WTC11 (cell line): ENCODE measurements around the gene BPI. TPM values are rescaled to one million over a fixed set of nuclear protein-coding genes. Genes with fewer than 3 reads are reported as not detected.
A peak's percentile ranks its signal among the peaks of the same experiment; 100 is the strongest.

Experiments used
- ATAC-seq: fragments of 200-7000 bp; cut with Tn5 transposase; 2 replicates; pipeline ENCODE4 v1.10.0; 2021; ENCODE audit warnings: mild to moderate bottlenecking, moderate library complexity
- CTCF ChIA-PET: fragments of 300-600 bp; sonication (Branson Sonifier 250); formaldehyde crosslinking; loops from one replicate; lab custom pipeline; 2021; ENCODE audit warnings: antibody characterized with exemption; lab: Charles Lee
- POLR2A ChIA-PET: fragments of 350-600 bp; sonication (Branson Sonifier 250); formaldehyde crosslinking; loops from one replicate; lab custom pipeline; 2021; ENCODE audit warnings: antibody characterized with exemption; lab: Charles Lee
- DNase-seq: peaks from one replicate; pipeline ENCODE4 v3.0.0; 2021; ENCODE audit warnings: low spot score
- H3K27ac Mint-ChIP-seq: 2 replicates; pipeline ENCODE4 v1.8.0; 2021; ENCODE audit warnings: mixed read lengths
- H3K27me3 Mint-ChIP-seq: 2 replicates; pipeline ENCODE4 v1.8.0; 2021; ENCODE audit warnings: low read depth, mild to moderate bottlenecking, moderate library complexity, mixed read lengths
- H3K36me3 Mint-ChIP-seq: 2 replicates; pipeline ENCODE4 v1.8.0; 2021; ENCODE audit warnings: mixed read lengths
- H3K4me1 Mint-ChIP-seq: 2 replicates; pipeline ENCODE4 v1.8.0; 2022; ENCODE audit warnings: mixed read lengths
- H3K4me3 Mint-ChIP-seq: 2 replicates; pipeline ENCODE4 v1.8.0; 2021; ENCODE audit warnings: mild to moderate bottlenecking, moderate library complexity, mixed read lengths
- H3K9me3 Mint-ChIP-seq: 2 replicates; pipeline ENCODE4 v1.8.0; 2021; ENCODE audit warnings: mixed read lengths
- AR ChIP-seq: fragments of 250-450 bp; sonication (Bioruptor Pico); IDR thresholded peaks from 2 replicates; pipeline ENCODE4 v1.9.0; 2021; ENCODE audit warnings: mild to moderate bottlenecking
- E2F4 ChIP-seq: sonication (generic); formaldehyde crosslinking; IDR thresholded peaks from 2 replicates; pipeline ENCODE4 v1.8.1; 2022; ENCODE audit warnings: low read depth, mild to moderate bottlenecking, moderate library complexity, missing genetic modification reagents, borderline replicate concordance
- EMX1 ChIP-seq: fragments of 250-450 bp; sonication (Bioruptor Pico); IDR thresholded peaks from 2 replicates; pipeline ENCODE4 v1.8.0; 2021; ENCODE audit warnings: mild to moderate bottlenecking
- FOXJ3 ChIP-seq: sonication (generic); formaldehyde crosslinking; IDR thresholded peaks from 2 replicates; pipeline ENCODE4 v1.9.0; 2021; ENCODE audit warnings: missing genetic modification reagents, mild to moderate bottlenecking, borderline replicate concordance
- FOXP1 ChIP-seq: sonication (generic); formaldehyde crosslinking; IDR thresholded peaks from 2 replicates; pipeline ENCODE4 v1.8.0; 2022; ENCODE audit warnings: missing genetic modification reagents, mild to moderate bottlenecking, moderate library complexity, borderline replicate concordance
- GTF2I ChIP-seq: fragments of 250-450 bp; sonication (Bioruptor Pico); conservative IDR thresholded peaks from 2 replicates; pipeline ENCODE4 v1.4.0; 2021; ENCODE audit warnings: mild to moderate bottlenecking
- IRF2 ChIP-seq: sonication (generic); formaldehyde crosslinking; IDR thresholded peaks from 2 replicates; pipeline ENCODE4 v1.8.0; 2022; ENCODE audit warnings: low read depth, missing genetic modification reagents, borderline replicate concordance
- JAZF1 ChIP-seq: fragments of 250-450 bp; sonication (Bioruptor Pico); IDR thresholded peaks from 2 replicates; pipeline ENCODE4 v1.9.0; 2021; ENCODE audit warnings: moderate library complexity, mild to moderate bottlenecking, inconsistent platforms
- NFATC4 ChIP-seq: fragments of 250-450 bp; sonication (Bioruptor Pico); IDR thresholded peaks from 2 replicates; pipeline ENCODE4 v1.9.0; 2021; ENCODE audit warnings: mild to moderate bottlenecking
- SMAD3 ChIP-seq: sonication (generic); formaldehyde crosslinking; IDR thresholded peaks from 2 replicates; pipeline ENCODE4 v1.8.0; 2022; ENCODE audit warnings: missing genetic modification reagents, mild to moderate bottlenecking, borderline replicate concordance
- SP1 ChIP-seq: sonication (generic); formaldehyde crosslinking; conservative IDR thresholded peaks from 2 replicates; pipeline ENCODE4 v1.8.1; 2022; ENCODE audit warnings: missing genetic modification reagents
- TEAD1 ChIP-seq: sonication (generic); formaldehyde crosslinking; IDR thresholded peaks from 2 replicates; pipeline ENCODE4 v1.8.0; 2022; ENCODE audit warnings: mild to moderate bottlenecking, missing genetic modification reagents
- ZBTB21 ChIP-seq: sonication (generic); formaldehyde crosslinking; IDR thresholded peaks from 2 replicates; pipeline ENCODE4 v1.8.1; 2023; ENCODE audit warnings: mild to moderate bottlenecking, missing genetic modification reagents, borderline replicate concordance
- ZMAT4 ChIP-seq: fragments of 250-450 bp; sonication (Bioruptor Pico); IDR thresholded peaks from 2 replicates; pipeline ENCODE4 v1.9.0; 2021; ENCODE audit warnings: mild to moderate bottlenecking
- ZNF263 ChIP-seq: sonication (generic); formaldehyde crosslinking; IDR thresholded peaks from 2 replicates; pipeline ENCODE4 v1.8.1; 2022; ENCODE audit warnings: low read depth, mild to moderate bottlenecking, moderate library complexity, missing genetic modification reagents
- ZNF532 ChIP-seq: fragments of 250-450 bp; sonication (Bioruptor Pico); IDR thresholded peaks from 2 replicates; pipeline ENCODE4 v1.9.0; 2021; ENCODE audit warnings: mild to moderate bottlenecking, borderline replicate concordance
- total RNA-seq: library from RNA; stranded (reverse); gene quantifications from 3 replicates; pipeline ENCODE4 v1.2.3, GENCODE V29; 2021
- TF ChIP-seq, protein P1 (sequence below): sonication (generic); formaldehyde crosslinking; IDR thresholded peaks from 2 replicates; pipeline ENCODE4 v1.8.0; 2023; ENCODE audit warnings: missing genetic modification reagents, mild to moderate bottlenecking, borderline replicate concordance
- TF ChIP-seq, protein P2 (sequence below): sonication (generic); formaldehyde crosslinking; IDR thresholded peaks from 2 replicates; pipeline ENCODE4 v1.8.1; 2023; ENCODE audit warnings: mild to moderate bottlenecking, missing genetic modification reagents, moderate library complexity
- TF ChIP-seq, protein P3 (sequence below): fragments of 250-450 bp; sonication (Bioruptor Pico); conservative IDR thresholded peaks from 2 replicates; pipeline ENCODE4 v1.9.0; 2021; ENCODE audit warnings: mild to moderate bottlenecking

Gene BPI
- total RNA-seq, 1 experiment from 2014 or later: not detected

- TF ChIP-seq, protein P1, sequence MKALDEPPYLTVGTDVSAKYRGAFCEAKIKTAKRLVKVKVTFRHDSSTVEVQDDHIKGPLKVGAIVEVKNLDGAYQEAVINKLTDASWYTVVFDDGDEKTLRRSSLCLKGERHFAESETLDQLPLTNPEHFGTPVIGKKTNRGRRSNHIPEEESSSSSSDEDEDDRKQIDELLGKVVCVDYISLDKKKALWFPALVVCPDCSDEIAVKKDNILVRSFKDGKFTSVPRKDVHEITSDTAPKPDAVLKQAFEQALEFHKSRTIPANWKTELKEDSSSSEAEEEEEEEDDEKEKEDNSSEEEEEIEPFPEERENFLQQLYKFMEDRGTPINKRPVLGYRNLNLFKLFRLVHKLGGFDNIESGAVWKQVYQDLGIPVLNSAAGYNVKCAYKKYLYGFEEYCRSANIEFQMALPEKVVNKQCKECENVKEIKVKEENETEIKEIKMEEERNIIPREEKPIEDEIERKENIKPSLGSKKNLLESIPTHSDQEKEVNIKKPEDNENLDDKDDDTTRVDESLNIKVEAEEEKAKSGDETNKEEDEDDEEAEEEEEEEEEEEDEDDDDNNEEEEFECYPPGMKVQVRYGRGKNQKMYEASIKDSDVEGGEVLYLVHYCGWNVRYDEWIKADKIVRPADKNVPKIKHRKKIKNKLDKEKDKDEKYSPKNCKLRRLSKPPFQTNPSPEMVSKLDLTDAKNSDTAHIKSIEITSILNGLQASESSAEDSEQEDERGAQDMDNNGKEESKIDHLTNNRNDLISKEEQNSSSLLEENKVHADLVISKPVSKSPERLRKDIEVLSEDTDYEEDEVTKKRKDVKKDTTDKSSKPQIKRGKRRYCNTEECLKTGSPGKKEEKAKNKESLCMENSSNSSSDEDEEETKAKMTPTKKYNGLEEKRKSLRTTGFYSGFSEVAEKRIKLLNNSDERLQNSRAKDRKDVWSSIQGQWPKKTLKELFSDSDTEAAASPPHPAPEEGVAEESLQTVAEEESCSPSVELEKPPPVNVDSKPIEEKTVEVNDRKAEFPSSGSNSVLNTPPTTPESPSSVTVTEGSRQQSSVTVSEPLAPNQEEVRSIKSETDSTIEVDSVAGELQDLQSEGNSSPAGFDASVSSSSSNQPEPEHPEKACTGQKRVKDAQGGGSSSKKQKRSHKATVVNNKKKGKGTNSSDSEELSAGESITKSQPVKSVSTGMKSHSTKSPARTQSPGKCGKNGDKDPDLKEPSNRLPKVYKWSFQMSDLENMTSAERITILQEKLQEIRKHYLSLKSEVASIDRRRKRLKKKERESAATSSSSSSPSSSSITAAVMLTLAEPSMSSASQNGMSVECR (CRISPR knock-in tag): no peak
- TF ChIP-seq IRF2 (CRISPR knock-in tag): no peak
- no peak for TF ChIP-seq AR (CRISPR knock-in tag)
- no peak for TF ChIP-seq ZNF532 (CRISPR knock-in tag)
- no peak for TF ChIP-seq FOXP1 (CRISPR knock-in tag)
- TF ChIP-seq JAZF1 (CRISPR knock-in tag): no peak
- TF ChIP-seq SMAD3 (CRISPR knock-in tag): no peak
- no peak for TF ChIP-seq ZBTB21
- TF ChIP-seq, protein P2, sequence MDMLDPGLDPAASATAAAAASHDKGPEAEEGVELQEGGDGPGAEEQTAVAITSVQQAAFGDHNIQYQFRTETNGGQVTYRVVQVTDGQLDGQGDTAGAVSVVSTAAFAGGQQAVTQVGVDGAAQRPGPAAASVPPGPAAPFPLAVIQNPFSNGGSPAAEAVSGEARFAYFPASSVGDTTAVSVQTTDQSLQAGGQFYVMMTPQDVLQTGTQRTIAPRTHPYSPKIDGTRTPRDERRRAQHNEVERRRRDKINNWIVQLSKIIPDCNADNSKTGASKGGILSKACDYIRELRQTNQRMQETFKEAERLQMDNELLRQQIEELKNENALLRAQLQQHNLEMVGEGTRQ (CRISPR knock-in tag): no peak
- TF ChIP-seq E2F4: no peak
- TF ChIP-seq FOXJ3 (CRISPR knock-in tag): no peak
- no peak for TF ChIP-seq TEAD1 (CRISPR knock-in tag)
- TF ChIP-seq NFATC4 (CRISPR knock-in tag): no peak
- TF ChIP-seq EMX1: no peak
- TF ChIP-seq ZNF263 (CRISPR knock-in tag): no peak
- TF ChIP-seq, protein P3, sequence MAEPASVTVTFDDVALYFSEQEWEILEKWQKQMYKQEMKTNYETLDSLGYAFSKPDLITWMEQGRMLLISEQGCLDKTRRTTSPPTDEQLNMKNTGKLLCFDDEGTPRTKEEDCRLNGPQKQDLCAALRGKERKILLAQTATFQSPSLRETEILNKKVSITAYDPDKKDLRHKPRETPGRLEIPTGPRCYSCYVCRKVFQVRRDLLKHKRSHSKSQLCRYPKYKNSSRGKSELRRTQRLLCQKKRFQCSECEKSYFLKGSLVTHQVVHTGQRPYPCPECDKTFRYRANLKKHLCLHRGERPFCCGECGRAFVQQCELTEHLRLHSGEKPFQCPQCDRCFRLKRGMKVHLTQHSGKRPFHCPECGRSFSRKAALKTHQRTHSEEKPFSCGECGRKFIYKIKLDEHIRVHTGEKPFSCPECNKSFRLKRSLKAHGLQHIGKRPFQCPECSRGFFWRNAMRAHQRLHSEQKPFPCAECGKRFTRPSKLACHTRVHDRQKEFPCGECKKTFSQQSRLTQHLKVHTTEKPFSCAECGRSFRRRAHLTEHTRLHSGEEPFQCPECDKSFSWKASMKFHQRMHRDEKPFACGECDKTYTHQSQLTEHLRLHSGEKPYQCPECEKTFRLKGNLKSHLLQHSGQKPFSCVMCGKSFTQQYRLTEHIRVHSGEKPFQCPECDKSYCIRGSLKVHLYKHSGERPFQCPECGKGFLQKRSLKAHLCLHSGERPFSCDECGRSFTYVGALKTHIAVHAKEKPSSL (CRISPR knock-in tag): no peak
- TF ChIP-seq ZMAT4 (CRISPR knock-in tag): no peak
- TF ChIP-seq SP1 (CRISPR knock-in tag): no peak
- no peak for TF ChIP-seq GTF2I (CRISPR knock-in tag)
- peaks cover 41% of the 10 kb centered on the region for H3K4me1 Mint-ChIP-seq
- H3K9me3 Mint-ChIP-seq: no peaks in the 10 kb centered on the region
- H3K4me3 Mint-ChIP-seq: no peak overlapping the region
- no peaks in the 10 kb centered on the region for H3K36me3 Mint-ChIP-seq
- CTCF ChIA-PET: interaction anchor here (1.3 to 12.6 kb wide), 3 partner anchors 15 to 55 kb away, joined by 3 to 329 read pairs (median 62); no protein-coding TSS in a partner anchor
- DNase-seq (no peak), ATAC-seq (no peak)
- H3K27ac Mint-ChIP-seq: 0 out of 2 replicates have a peak overlapping the region, but pooled peaks have one; percentile 67
- POLR2A ChIA-PET: no interaction called here
- H3K27me3 Mint-ChIP-seq: no peaks in the 10 kb centered on the region
These were observed 50.3 kb downstream of the BPI start for GRCh38 chr20:38354227-38354626.
